K562 (cell line): ENCODE measurements around the gene KYAT1. TPM values are rescaled to one million over a fixed set of nuclear protein-coding genes. Genes with fewer than 3 reads are reported as not detected.
A peak's percentile ranks its signal among the peaks of the same experiment; 100 is the strongest.

Experiments used
- C11orf30 ChIP-seq: fragments of 450-650 bp; IDR thresholded peaks from 2 replicates; pipeline ENCODE4 v1.6.1; 2016; ENCODE audit warnings: low read depth, mild to moderate bottlenecking
- CEBPG ChIP-seq, 3 experiments: fragments of 200-800 bp in 1 of 3; sonication (Bioruptor generic) in 1 of 3; sonication (generic) in 1 of 3; formaldehyde crosslinking in 1 of 3; IDR thresholded peaks in 2 of 3; conservative IDR thresholded peaks in 1 of 3; 2 replicates each; pipeline versions ENCODE4 v1.6.1 to v1.8.0; 2016 to 2022; ENCODE audit warnings: missing compliant biosample characterization in 2 of 3, missing genetic modification characterization in 2 of 3, mild to moderate bottlenecking in 1 of 3, missing genetic modification reagents in 1 of 3
- CLOCK ChIP-seq: fragments of 250-450 bp; sonication (Bioruptor Pico); IDR thresholded peaks from 2 replicates; pipeline ENCODE4 v1.4.0; 2020; ENCODE audit warnings: mild to moderate bottlenecking, moderate library complexity, borderline replicate concordance
- HLTF ChIP-seq: fragments of 450-650 bp; IDR thresholded peaks from 2 replicates; pipeline ENCODE4 v1.6.1; 2016
- HMBOX1 ChIP-seq: sonication (generic); IDR thresholded peaks from 2 replicates; pipeline ENCODE4 v1.6.1; 2016
- ID3 ChIP-seq, 2 experiments: fragments of 250-450 bp in 1 of 2; fragments of 450-650 bp in 1 of 2; sonication (Bioruptor Pico) in 1 of 2; IDR thresholded peaks; 2 replicates each; pipeline versions ENCODE4 v1.6.1 to v1.8.0; 2016 to 2021; ENCODE audit warnings: mild to moderate bottlenecking in 2 of 2, moderate library complexity in 2 of 2, missing compliant biosample characterization in 1 of 2, missing genetic modification characterization in 1 of 2
- KLF16 ChIP-seq: IDR thresholded peaks from 2 replicates; pipeline ENCODE4 v1.6.1; 2016; ENCODE audit warnings: antibody characterized with exemption
- MED1 ChIP-seq: sonication (generic); formaldehyde crosslinking; IDR thresholded peaks from 2 replicates; pipeline ENCODE4 v1.8.1; 2023; ENCODE audit warnings: missing genetic modification reagents, borderline replicate concordance
- POLR2B ChIP-seq: fragments of 450-650 bp; IDR thresholded peaks from 2 replicates; pipeline ENCODE4 v1.6.1; 2018; ENCODE audit warnings: low read depth; ENCODE audit not compliant: partially characterized antibody
- PTBP1 ChIP-seq: fragments of 200-400 bp; formaldehyde crosslinking; IDR thresholded peaks from 2 replicates; pipeline ENCODE4 v1.6.1; 2017; ENCODE audit warnings: low read depth, low read length
- SFPQ ChIP-seq: fragments of 200-400 bp; formaldehyde crosslinking; IDR thresholded peaks from 2 replicates; pipeline ENCODE4 v1.6.1; 2017; ENCODE audit warnings: mild to moderate bottlenecking, low read depth, low read length, moderate library complexity
- SLC30A9 ChIP-seq: fragments of 250-450 bp; sonication (Bioruptor Pico); IDR thresholded peaks from 2 replicates; pipeline ENCODE4 v1.8.0; 2022; ENCODE audit warnings: mild to moderate bottlenecking, moderate library complexity
- SMAD1 ChIP-seq: fragments of 150-350 bp; IDR thresholded peaks from 2 replicates; pipeline ENCODE4 v1.6.1; 2014; ENCODE audit warnings: low read length, low read depth; ENCODE audit not compliant: partially characterized antibody
- SNRNP70 ChIP-seq: fragments of 200-400 bp; formaldehyde crosslinking; optimal IDR thresholded peaks from 2 replicates; pipeline ENCODE3; 2017; ENCODE audit warnings: low read depth, low read length
- TARDBP ChIP-seq: fragments of 450-650 bp; IDR thresholded peaks from 2 replicates; pipeline ENCODE4 v1.6.1; 2016
- ZBTB17 ChIP-seq: fragments of 450-650 bp; formaldehyde crosslinking; IDR thresholded peaks from 2 replicates; pipeline ENCODE4 v1.4.0; 2020; ENCODE audit warnings: mild to moderate bottlenecking
- ZNF347 ChIP-seq: fragments of 450-650 bp; formaldehyde crosslinking; IDR thresholded peaks from 2 replicates; pipeline ENCODE4 v1.4.0; 2020; ENCODE audit warnings: low read depth, mild to moderate bottlenecking, moderate library complexity
- ZNF436 ChIP-seq: fragments of 250-450, 450-650 bp; sonication (Bioruptor Pico); formaldehyde crosslinking; IDR thresholded peaks from 2 replicates; pipeline ENCODE4 v1.7.0; 2020; ENCODE audit warnings: mild to moderate bottlenecking
- ZNF785 ChIP-seq: fragments of 250-450 bp; sonication (Bioruptor Pico); IDR thresholded peaks from 2 replicates; pipeline ENCODE4 v1.4.0; 2020; ENCODE audit warnings: mild to moderate bottlenecking
- ZNF79 ChIP-seq: fragments of 250-450 bp; sonication (Bioruptor Pico); IDR thresholded peaks from 2 replicates; pipeline ENCODE4 v1.4.0; 2020; ENCODE audit warnings: low read depth, mild to moderate bottlenecking, moderate library complexity
- polyA plus RNA-seq, 8 experiments: library from polyadenylated mRNA; depleted of rRNA in 4 of 8; stranded (reverse) in 5 of 8; unstranded in 3 of 8; fragments of >200 nt; fragmentation: Nextera tagmentation in 2 of 8; fragmentation: Illumina TruSeq in 1 of 8; extraction: Ambion mirVana in 2 of 8; extraction: Trizol in 1 of 8; gene quantifications; 2 replicates each; pipeline versions ENCODE4 v1.2.1 to v1.2.3, GENCODE V29; 2011 to 2014; ENCODE audit warnings: inconsistent platforms in 1 of 8, missing spikeins in 1 of 8
- total RNA-seq, 7 experiments: library from RNA; depleted of rRNA in 6 of 7; stranded (reverse); fragments of >200 nt in 6 of 7; fragmentation: Illumina TruSeq in 2 of 7; extraction: Trizol in 2 of 7; gene quantifications; 2 replicates each; pipeline versions ENCODE4 v1.2.1 to v1.2.3, GENCODE V29; 2011 to 2021; ENCODE audit warnings: low replicate concordance in 1 of 7

Gene KYAT1
- total and polyA plus RNA-seq, 9 of the 15 experiments (the other 6 are each of a cell fraction or from before 2014, with no cell fraction given) = 6.4 to 16.8 (median 11.1) TPM

- TF ChIP-seq CLOCK (CRISPR knock-in tag) (no peak), KLF16 (peak; percentile 56; the same call in 1 of the 2 replicates), PTBP1 (no peak), CEBPG (CRISPR knock-in tag; IDR thresholded peaks at IDR 0.05) (peak; percentile 64; the same call in 1 of the 2 replicates), CEBPG (tag; conservative IDR thresholded peaks at IDR 0.05 in 1 of 2, IDR thresholded peaks at IDR 0.05 in 1 of 2) (no peak), HLTF (peak; percentile 45; the same call in 1 of the 2 replicates), POLR2B (no peak), SMAD1 (no peak), SLC30A9 (CRISPR knock-in tag) (no peak), ZBTB17 (CRISPR knock-in tag) (no peak), ZNF785 (no peak), ZNF436 (CRISPR knock-in tag) (no peak), HMBOX1 (peak; percentile 54; the same call in 1 of the 2 replicates), TARDBP (no peak), ZNF79 (no peak), ID3 (CRISPR knock-in tag; IDR thresholded peaks at IDR 0.05) (no peak), ID3 (tag; IDR thresholded peaks at IDR 0.05) (0 out of 2 replicates have a peak, but pooled peaks have one; percentile 3), C11orf30 (no peak), SFPQ (no peak), ZNF347 (CRISPR knock-in tag) (no peak), SNRNP70 (no peak), MED1 (CRISPR knock-in tag) (no peak)
Measured at GRCh38 chr9:128845186-128845931, 36.4 kb downstream of the KYAT1 start (continued).
